GM18870 (cell line): ENCODE measurements around the gene TEX51.

Experiments used
- ATAC-seq: cut with Tn5 transposase; IDR thresholded peaks from one replicate; pipeline ENCODE4 v1.9.1; 2021; ENCODE audit warnings: moderate library complexity; ENCODE audit not compliant: unreplicated experiment

Gene TEX51

DNA sequence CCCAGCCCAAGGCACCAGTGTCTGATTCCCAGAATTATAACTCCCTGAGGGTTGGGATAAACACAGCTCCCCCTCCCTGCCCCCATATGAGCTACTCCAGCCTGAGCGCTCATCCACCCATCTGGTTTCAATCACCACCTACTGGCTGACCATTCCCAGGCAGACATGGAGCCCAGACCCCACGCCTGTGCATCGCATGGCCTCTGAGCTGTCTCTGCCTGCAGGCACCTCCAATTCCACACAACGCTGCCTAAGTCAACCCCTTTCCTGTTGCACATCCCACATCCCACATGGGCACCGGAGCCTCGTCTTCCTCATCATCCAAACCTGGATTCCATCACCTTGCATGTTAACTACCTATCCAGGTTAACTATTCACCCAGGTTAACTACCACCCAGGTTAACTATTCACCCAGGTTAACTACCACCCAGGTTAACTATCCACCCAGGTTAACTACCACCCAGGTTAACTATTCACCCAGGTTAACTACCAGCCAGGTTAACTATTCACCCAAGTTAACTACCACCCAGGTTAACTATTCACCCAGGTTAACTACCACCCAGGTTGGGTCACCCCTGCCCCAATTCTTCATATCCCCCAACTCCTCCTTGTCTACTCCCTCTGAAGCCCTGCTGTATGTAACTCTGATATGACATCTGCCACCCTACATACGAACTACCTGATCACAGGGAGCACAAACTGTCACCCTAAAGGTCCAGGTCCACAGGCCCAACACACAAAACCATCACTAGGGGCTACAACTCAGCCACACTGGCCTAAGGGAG, 47.8 kb downstream of the TEX51 start:
- no peak for ATAC-seq

- no peak for ATAC-seq
These were observed 48.4 kb downstream of the TEX51 start for GRCh38 chr2:126947103-126947429.

DNA sequence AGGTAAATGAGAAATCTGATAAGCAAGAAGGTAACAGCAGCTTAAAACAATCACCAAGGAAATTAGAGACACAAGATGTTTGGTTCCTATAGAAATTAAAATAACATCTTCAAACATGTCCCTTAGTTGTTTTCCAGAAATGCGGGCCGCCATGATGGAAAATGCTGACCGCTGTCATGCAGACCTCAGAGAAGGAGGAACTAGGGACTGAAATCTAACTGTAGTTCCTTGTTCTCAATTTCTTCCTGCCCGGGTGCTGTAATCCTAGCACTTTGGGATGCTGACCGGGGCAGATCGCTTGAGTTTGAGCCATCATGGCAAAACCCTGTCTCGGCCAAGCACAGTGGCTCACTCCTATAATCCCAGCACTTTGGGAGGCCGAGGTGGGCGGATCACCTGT, 51.1 kb downstream of the TEX51 start:
- no peak for ATAC-seq

- ATAC-seq, result no peak
These were observed 51.8 kb downstream of the TEX51 start for GRCh38 chr2:126950504-126950903.
